CD14-positive monocyte (primary cell): ENCODE measurements around the gene CMTM8. TPM values are rescaled to one million over a fixed set of nuclear protein-coding genes. Genes with fewer than 3 reads are reported as not detected.

Source experiments
- DNase-seq, 3 donors: peaks; one replicate each; pipeline ENCODE4 v3.0.0-alpha.2; 2011 to 2022
- H2AFZ ChIP-seq: 2 replicates; pipeline ENCODE4 v1.6.0; 2012; ENCODE audit warnings: mild to moderate bottlenecking, low read depth, low read length, inconsistent platforms; ENCODE audit not compliant: insufficient read depth, poor library complexity, severe bottlenecking
- H3K27ac ChIP-seq, 2 donors: 1 replicate in 1 of 2; 2 replicates in 1 of 2; pipeline ENCODE4 v1.5.1; 2012 to 2013; ENCODE audit warnings: low read length in 2 of 2, control low read depth in 1 of 2, inconsistent platforms in 1 of 2, low read depth in 1 of 2, mild to moderate bottlenecking in 1 of 2
- H3K27me3 ChIP-seq, 2 donors: one replicate each; pipeline versions ENCODE4 v1.6.0 to v1.6.1; 2011 to 2013; ENCODE audit warnings: low read length in 2 of 2; ENCODE audit not compliant: control insufficient read depth in 2 of 2, insufficient read depth in 2 of 2
- H3K36me3 ChIP-seq, 2 donors: replicated peaks in 1 of 2; 1 replicate in 1 of 2; 2 replicates in 1 of 2; pipeline versions ENCODE4 v1.5.1 to v1.6.1; 2012 to 2013; ENCODE audit warnings: low read length in 2 of 2, control low read depth in 1 of 2, inconsistent platforms in 1 of 2, mild to moderate bottlenecking in 1 of 2; ENCODE audit not compliant: insufficient read depth in 2 of 2, control insufficient read depth in 1 of 2
- H3K4me1 ChIP-seq, 2 donors: 1 replicate in 1 of 2; 2 replicates in 1 of 2; pipeline versions ENCODE4 v1.5.1 to v1.6.1; 2012 to 2013; ENCODE audit warnings: low read length in 2 of 2, control low read depth in 1 of 2, inconsistent platforms in 1 of 2, mild to moderate bottlenecking in 1 of 2, moderate library complexity in 1 of 2; ENCODE audit not compliant: insufficient read depth in 2 of 2, control insufficient read depth in 1 of 2
- H3K4me2 ChIP-seq: replicated peaks from 2 replicates; pipeline ENCODE3; 2012; ENCODE audit warnings: low read length, moderate library complexity, mild to moderate bottlenecking; ENCODE audit not compliant: poor library complexity, severe bottlenecking; ENCODE audit errors: extremely low read depth
- H3K4me3 ChIP-seq, 3 experiments: fragments of 200-600 bp in 1 of 3; sonication (generic) in 1 of 3; replicated peaks in 1 of 3; 1 replicate in 2 of 3; 2 replicates in 1 of 3; pipeline ENCODE4 v1.5.1; 2011 to 2013; ENCODE audit warnings: low read length in 3 of 3, mild to moderate bottlenecking in 3 of 3, control low read depth in 2 of 3, low read depth in 2 of 3, inconsistent platforms in 1 of 3, moderate library complexity in 1 of 3
- H3K79me2 ChIP-seq: 2 replicates; pipeline ENCODE4 v1.6.0; 2012; ENCODE audit warnings: mild to moderate bottlenecking, control low read depth, inconsistent platforms, low read length, moderate library complexity; ENCODE audit not compliant: insufficient read depth
- H3K9ac ChIP-seq: 2 replicates; pipeline ENCODE4 v1.6.0; 2017; ENCODE audit warnings: low read length, mild to moderate bottlenecking; ENCODE audit not compliant: insufficient read depth, poor library complexity, severe bottlenecking
- H3K9me3 ChIP-seq, 2 donors: replicated peaks in 1 of 2; 1 replicate in 1 of 2; 2 replicates in 1 of 2; pipeline versions ENCODE4 v1.5.1 to v1.6.1; 2012 to 2013; ENCODE audit warnings: low read length in 2 of 2, control low read depth in 1 of 2; ENCODE audit not compliant: control insufficient read depth in 1 of 2, insufficient read depth in 1 of 2
- H4K20me1 ChIP-seq: 2 replicates; pipeline ENCODE4 v1.6.0; 2012; ENCODE audit warnings: mild to moderate bottlenecking, low read length, control low read depth, moderate library complexity; ENCODE audit not compliant: insufficient read depth
- H3K27ac Mint-ChIP-seq, 7 donors: one replicate each; pipeline ENCODE4 v1.8.0; 2020; ENCODE audit warnings: mild to moderate bottlenecking in 7 of 7, mixed read lengths in 7 of 7, moderate library complexity in 6 of 7, inconsistent platforms in 2 of 7
- H3K27me3 Mint-ChIP-seq, 3 donors: one replicate each; pipeline ENCODE4 v1.8.0; 2021 to 2022; ENCODE audit warnings: low read depth in 3 of 3, mild to moderate bottlenecking in 3 of 3, mixed read lengths in 3 of 3, moderate library complexity in 3 of 3, inconsistent platforms in 1 of 3
- H3K36me3 Mint-ChIP-seq, 2 donors: one replicate each; pipeline ENCODE4 v1.8.0; 2020; ENCODE audit warnings: mixed read lengths in 2 of 2, inconsistent platforms in 1 of 2, mild to moderate bottlenecking in 1 of 2
- H3K4me1 Mint-ChIP-seq: one replicate; pipeline ENCODE4 v1.8.0; 2020; ENCODE audit warnings: mild to moderate bottlenecking, mixed read lengths
- H3K4me3 Mint-ChIP-seq, 2 donors: one replicate each; pipeline ENCODE4 v1.8.0; 2020; ENCODE audit warnings: mild to moderate bottlenecking in 2 of 2, mixed read lengths in 2 of 2, moderate library complexity in 1 of 2
- H3K9me3 Mint-ChIP-seq, 7 donors: one replicate each; pipeline ENCODE4 v1.8.0; 2020 to 2022; ENCODE audit warnings: mixed read lengths in 7 of 7, mild to moderate bottlenecking in 6 of 7, moderate library complexity in 6 of 7, inconsistent platforms in 2 of 7
- CTCF ChIP-seq: fragments of 200-600 bp; IDR thresholded peaks from one replicate; pipeline ENCODE4 v1.8.0; 2022; ENCODE audit warnings: antibody characterized with exemption, mild to moderate bottlenecking
- WGBS: methylation state at CpG from one replicate; pipeline ENCODE4 v1.1.5; 2013; ENCODE audit warnings: missing lambda C conversion rate; ENCODE audit not compliant: insufficient coverage; 5-methylcytosine and 5-hydroxymethylcytosine counted together
- intact Hi-C, 2 donors: fragments of 100-400 bp; cut with micrococcal nuclease; formaldehyde crosslinking; loops; one replicate each; pipeline versions ENCODE4 v1.15.0 to v1.15.1; 2023
- polyA plus RNA-seq, 3 donors: library from polyadenylated mRNA; depleted of rRNA in 1 of 3; unstranded in 2 of 3; stranded (reverse) in 1 of 3; fragments of 300-500 nt in 2 of 3; fragments of >200 nt in 1 of 3; fragmentation: Illumina TruSeq in 2 of 3; gene quantifications; 1 replicate in 2 of 3; 2 replicates in 1 of 3; pipeline ENCODE4 v1.2.3, GENCODE V29; 2012 to 2021

CMTM8 gene
- polyA plus RNA-seq, 3 donors: 0.46 to 2.5 (median 0.94) TPM

GRCh38 chr3:32320080-32320479 is 81.6 kb downstream of the CMTM8 start:
- no peak for DNase-seq
- H3K4me2 ChIP-seq: no peak overlapping the region
- no peaks in the 10 kb centered on the region for H3K36me3 ChIP-seq
- peaks cover 0 to 3% of the 10 kb centered on the region in 2 donors for H3K27me3 ChIP-seq
- H3K9ac ChIP-seq: no peak overlapping the region
- no peak overlapping the region for H2AFZ ChIP-seq
- TF ChIP-seq CTCF: no peak
- Mint-ChIP-seq H3K4me1 (peaks cover 8% of the 10 kb centered on the region), H3K27me3 (peaks cover 4 to 11% (median 8%) of the 10 kb centered on the region in 3 donors), H3K36me3 (no peaks in the 10 kb centered on the region), H3K27ac (no peak overlapping the region), H3K4me3 (no peak overlapping the region), H3K9me3 (no peaks in the 10 kb centered on the region)
- 87% methylated on average over 3 of the region's 6 CpGs for WGBS
- no peaks in the 10 kb centered on the region for H3K9me3 ChIP-seq
- no peaks in the 10 kb centered on the region for H3K79me2 ChIP-seq
- H3K4me3 ChIP-seq: no peak overlapping the region
- no peaks in the 10 kb centered on the region for H4K20me1 ChIP-seq
- intact Hi-C loops: no loop called here
- no peak overlapping the region for H3K27ac ChIP-seq
- H3K4me1 ChIP-seq: no peaks in the 10 kb centered on the region

- Histone ChIP-seq H3K36me3 (no peaks in the 10 kb centered on the region), H3K9me3 (no peaks in the 10 kb centered on the region), H3K4me1 (no peaks in the 10 kb centered on the region), H3K79me2 (no peaks in the 10 kb centered on the region), H2AFZ (no peak overlapping the region), H3K27me3 (peaks cover 0 to 3% of the 10 kb centered on the region in 2 donors), H4K20me1 (no peaks in the 10 kb centered on the region), H3K9ac (no peak overlapping the region), H3K4me2 (no peak overlapping the region), H3K4me3 (no peak overlapping the region), H3K27ac (no peak overlapping the region)
- intact Hi-C loops: no loop called here
- Mint-ChIP-seq H3K9me3 (no peaks in the 10 kb centered on the region), H3K4me3 (peak overlapping the region in 1 of 2 donors; percentile 35), H3K36me3 (no peaks in the 10 kb centered on the region), H3K27me3 (peaks cover 4 to 15% (median 8%) of the 10 kb centered on the region in 3 donors), H3K4me1 (peaks cover 8% of the 10 kb centered on the region), H3K27ac (peak overlapping the region in 1 of 7 donors; percentile 6)
- WGBS: 29% methylated on average over 9 of the region's 16 CpGs
- DNase-seq: no peak
- TF ChIP-seq CTCF: no peak
Observed at GRCh38 chr3:32321095-32321790, 82.8 kb downstream of the CMTM8 start.
